HEK293T (cell line): ENCODE measurements around the gene DLG2.

ENCODE experiments used
- CTBP1 ChIP-seq: fragments of 450-650 bp; IDR thresholded peaks from 2 replicates; pipeline ENCODE4 v1.6.1; 2016; ENCODE audit warnings: borderline replicate concordance
- ZNF384 ChIP-seq: fragments of 450-650 bp; IDR thresholded peaks from 2 replicates; pipeline ENCODE4 v1.6.1; 2016

DNA sequence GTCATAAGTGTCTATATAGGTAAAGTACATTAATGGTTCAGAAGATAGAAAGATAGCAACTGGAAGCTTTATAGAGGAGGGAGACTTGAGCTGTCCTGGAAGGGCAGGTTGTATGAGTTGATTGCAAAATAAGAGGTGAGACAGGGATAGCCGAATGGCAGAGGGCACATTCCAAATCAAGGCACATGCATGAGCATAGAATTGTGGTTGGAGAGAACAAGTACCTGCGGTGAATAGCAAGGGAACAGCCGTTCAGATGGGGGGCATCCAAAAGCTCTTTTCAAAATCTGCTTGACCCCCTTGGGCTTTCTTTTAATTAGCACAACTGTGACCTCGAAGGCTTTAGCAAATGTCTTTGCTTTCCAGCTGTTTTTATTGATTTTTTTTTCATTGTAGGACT lies 1868.0 kb downstream of the DLG2 start:
- no peak for TF ChIP-seq ZNF384
- no peak for TF ChIP-seq CTBP1
